Endothelial cell of umbilical vein (primary cell): ENCODE data around the gene TBC1D30. TPM values are rescaled to one million over a fixed set of nuclear protein-coding genes. Genes with fewer than 3 reads are reported as not detected.
A peak's percentile ranks its signal among the peaks of the same experiment; 100 is the strongest.

Source experiments
- BruUV-seq: library from RNA; stranded (reverse); fragments of 400-500 nt; replicated peaks from 2 replicates; lab custom pipeline; 2021; lab: Mats Ljungman, UMichigan
- CTCF ChIA-PET: fragments of 300-600, 350-600 bp; sonication (Branson Sonifier 250); formaldehyde crosslinking; loops from one replicate; lab custom pipeline; 2021; ENCODE audit warnings: antibody characterized with exemption, inconsistent platforms; lab: Charles Lee
- POLR2A ChIA-PET: fragments of 300-600, 350-600 bp; sonication (Branson Sonifier 250); formaldehyde crosslinking; loops from one replicate; lab custom pipeline; 2021; ENCODE audit warnings: antibody characterized with exemption, inconsistent platforms; lab: Charles Lee
- DNase-seq: peaks from one replicate; pipeline ENCODE4 v3.0.0-alpha.2; 2011; ENCODE audit warnings: low read depth, low spot score
- FAIRE-seq: peaks from 2 replicates; lab custom pipeline; 2011; peaks lifted over from hg19 to GRCh38; lab: Jason Lieb, UNC
- H2AFZ ChIP-seq: 2 replicates; pipeline ENCODE4 v1.6.0; 2012; ENCODE audit warnings: low read depth, low read length, control low read depth, inconsistent platforms
- H3K27ac ChIP-seq: 2 replicates; pipeline ENCODE4 v1.5.1; 2011; ENCODE audit warnings: low read depth, mild to moderate bottlenecking, control low read depth, low read length, moderate library complexity; ENCODE audit not compliant: insufficient read depth
- H3K27me3 ChIP-seq, 2 experiments: 2 replicates each; pipeline versions ENCODE4 v1.6.0 to v1.6.1; 2011; ENCODE audit warnings: low read length in 2 of 2, mixed read lengths in 1 of 2; ENCODE audit not compliant: control insufficient read depth in 2 of 2, insufficient read depth in 2 of 2
- H3K36me3 ChIP-seq, 2 experiments: 2 replicates in 1 of 2; 3 replicates in 1 of 2; pipeline ENCODE4 v1.5.1; 2011; ENCODE audit warnings: low read length in 2 of 2, mild to moderate bottlenecking in 1 of 2, moderate library complexity in 1 of 2; ENCODE audit not compliant: control insufficient read depth in 2 of 2, insufficient read depth in 2 of 2; ENCODE audit errors: extremely low read depth in 1 of 2
- H3K4me1 ChIP-seq: 3 replicates; pipeline ENCODE4 v1.5.1; 2011; ENCODE audit warnings: mild to moderate bottlenecking, low read length; ENCODE audit not compliant: control insufficient read depth, insufficient read depth; ENCODE audit errors: extremely low read depth
- H3K4me2 ChIP-seq: 2 replicates; pipeline ENCODE4 v1.6.1; 2011; ENCODE audit warnings: low read length, control low read depth, mixed read lengths; ENCODE audit not compliant: insufficient read depth
- H3K4me3 ChIP-seq, 3 experiments: fragments of 200-600 bp in 1 of 3; sonication (generic), shearing (Covaris generic) in 1 of 3; replicated peaks in 1 of 3; 2 replicates each; pipeline ENCODE4 v1.5.1; 2011 to 2016; ENCODE audit warnings: control low read depth in 3 of 3, low read length in 3 of 3, mild to moderate bottlenecking in 2 of 3, inconsistent platforms in 1 of 3, low read depth in 1 of 3, moderate library complexity in 1 of 3; ENCODE audit not compliant: insufficient read depth in 1 of 3
- H3K79me2 ChIP-seq: 2 replicates; pipeline ENCODE4 v1.6.0; 2012; ENCODE audit warnings: low read length, inconsistent platforms; ENCODE audit not compliant: control insufficient read depth, insufficient read depth
- H3K9ac ChIP-seq: replicated peaks from 2 replicates; pipeline ENCODE3; 2011; ENCODE audit warnings: low read length, control low read depth; ENCODE audit not compliant: insufficient read depth; ENCODE audit errors: extremely low read depth
- H3K9me1 ChIP-seq: replicated peaks from 3 replicates; pipeline ENCODE4 v1.6.0; 2011; ENCODE audit warnings: mild to moderate bottlenecking, low read length; ENCODE audit not compliant: control insufficient read depth, insufficient read depth; ENCODE audit errors: extremely low read depth
- H3K9me3 ChIP-seq: replicated peaks from 2 replicates; pipeline ENCODE4 v1.5.1; 2012; ENCODE audit warnings: low read length, inconsistent platforms; ENCODE audit not compliant: control insufficient read depth, insufficient read depth
- H4K20me1 ChIP-seq: replicated peaks from 2 replicates; pipeline ENCODE3; 2011; ENCODE audit warnings: mild to moderate bottlenecking, low read length; ENCODE audit not compliant: control insufficient read depth, insufficient read depth; ENCODE audit errors: extremely low read depth
- CTCF ChIP-seq, 2 donors: IDR thresholded peaks; 1 replicate in 1 of 2; 2 replicates in 1 of 2; pipeline ENCODE4 v1.5.1; 2011; ENCODE audit warnings: low read length in 2 of 2, mild to moderate bottlenecking in 2 of 2, moderate library complexity in 2 of 2, control low read depth in 1 of 2, inconsistent platforms in 1 of 2, low read depth in 1 of 2; ENCODE audit not compliant: insufficient read depth in 1 of 2; ENCODE audit errors: extremely low read depth in 1 of 2
- EZH2 ChIP-seq: IDR thresholded peaks from 2 replicates; pipeline ENCODE4 v1.6.1; 2012; ENCODE audit warnings: borderline replicate concordance, low read depth, mild to moderate bottlenecking, moderate library complexity, low read length, inconsistent platforms; ENCODE audit not compliant: severe bottlenecking
- FOS ChIP-seq: IDR thresholded peaks from 2 replicates; pipeline ENCODE4 v1.6.1; 2011; ENCODE audit warnings: mild to moderate bottlenecking, low read length, moderate library complexity, borderline replicate concordance; ENCODE audit not compliant: insufficient read depth
- GATA2 ChIP-seq: IDR thresholded peaks from 2 replicates; pipeline ENCODE4 v1.7.0; 2011; ENCODE audit warnings: low read depth, mild to moderate bottlenecking, moderate library complexity, mixed read lengths, low read length; ENCODE audit not compliant: insufficient read length, insufficient read depth
- JUN ChIP-seq: IDR thresholded peaks from 2 replicates; pipeline ENCODE4 v1.6.1; 2011; ENCODE audit warnings: borderline replicate concordance, low read depth; ENCODE audit not compliant: insufficient read length, insufficient read depth
- MYC ChIP-seq: IDR thresholded peaks from one replicate; pipeline ENCODE4 v1.6.1; 2011; ENCODE audit warnings: mild to moderate bottlenecking, low read depth, low read length
- POLR2A ChIP-seq: IDR thresholded peaks from 2 replicates; pipeline ENCODE4 v1.6.1; 2012; ENCODE audit warnings: low read depth, mild to moderate bottlenecking, control low read depth, low read length
- POLR2AphosphoS5 ChIP-seq: IDR thresholded peaks from 2 replicates; pipeline ENCODE4 v1.6.1; 2012; ENCODE audit warnings: low read depth, mild to moderate bottlenecking, control low read depth, low read length, moderate library complexity; ENCODE audit not compliant: insufficient read depth
- dilution Hi-C: fragments of 300-500 bp; cut with MboI; formaldehyde crosslinking; loops from one replicate; pipeline ENCODE4 v1.15.0; 2019; ENCODE audit warnings: low sequenced_read_pairs; ENCODE audit not compliant: extremely low pct_ligation_motif_present
- intact Hi-C: fragments of 100-400 bp; cut with micrococcal nuclease; formaldehyde crosslinking; loops from one replicate; pipeline ENCODE4 v1.10.0; 2022
- polyA plus RNA-seq, 4 experiments: library from polyadenylated mRNA; depleted of rRNA in 3 of 4; stranded (reverse) in 3 of 4; unstranded in 1 of 4; fragments of >200 nt; gene quantifications; 2 replicates each; pipeline versions ENCODE4 v1.2.1 to v1.2.3, GENCODE V29; 2011 to 2012; ENCODE audit warnings: missing spikeins in 1 of 4
- total RNA-seq: library from RNA; stranded (reverse); gene quantifications from 2 replicates; pipeline ENCODE4 v1.2.3, GENCODE V29; 2021
- TF ChIP-seq, protein P1 (sequence below): IDR thresholded peaks from 2 replicates; pipeline ENCODE4 v1.6.1; 2011; ENCODE audit not compliant: insufficient read depth, insufficient read length

The TBC1D30 gene
- total and polyA plus RNA-seq, 2 donors (not counting 3 experiments of a cell fraction or from before 2014, with no cell fraction given): 4.4 to 7.6 TPM

DNA sequence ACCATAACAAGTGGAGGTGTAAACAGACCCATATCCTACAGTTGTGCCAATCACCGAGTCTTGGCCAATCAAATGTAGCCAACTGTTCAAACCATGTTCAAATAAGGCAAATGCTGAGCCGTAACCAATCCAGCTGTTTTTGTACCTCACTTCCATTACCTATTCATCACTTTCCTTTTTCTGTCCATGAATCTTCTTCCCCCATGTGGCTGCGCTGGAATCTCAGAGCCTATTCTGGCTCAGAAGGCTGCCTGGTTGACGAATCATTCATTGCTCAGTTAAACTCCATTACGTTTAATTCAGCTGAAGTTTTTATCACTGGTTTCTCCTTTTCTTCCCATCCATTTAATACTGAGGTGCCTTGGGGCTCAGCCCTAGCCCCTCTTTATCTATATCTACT lies 71.1 kb downstream of the TBC1D30 start:
- Histone ChIP-seq H3K9ac (no peak overlapping the region), H3K4me2 (peak overlapping the region; percentile 59), H3K27ac (peak overlapping the region; percentile 56), H3K27me3 (no peaks in the 10 kb centered on the region), H3K4me1 (peaks cover 23% of the 10 kb centered on the region), H3K79me2 (no peaks in the 10 kb centered on the region), H3K36me3 (no peaks in the 10 kb centered on the region), H3K9me3 (no peaks in the 10 kb centered on the region), H4K20me1 (no peaks in the 10 kb centered on the region), H3K4me3 (no peak overlapping the region), H3K9me1 (no peaks in the 10 kb centered on the region), H2AFZ (peak overlapping the region; percentile 50)
- CTCF ChIA-PET: interaction anchor here (0.5 to 6.6 kb wide), 9 partner anchors 12 to 337 kb away, joined by 3 to 116 read pairs (median 5); partner anchors contain the start of gene WIF1
- intact Hi-C loops (loop anchor here (10.0 kb wide), 1 partner anchor 639 kb away; no protein-coding TSS in a partner anchor), dilution Hi-C loops (no loop called here)
- no peak for DNase-seq
- POLR2A ChIA-PET: no interaction called here
- FAIRE-seq: no peak
- TF ChIP-seq, protein P1, sequence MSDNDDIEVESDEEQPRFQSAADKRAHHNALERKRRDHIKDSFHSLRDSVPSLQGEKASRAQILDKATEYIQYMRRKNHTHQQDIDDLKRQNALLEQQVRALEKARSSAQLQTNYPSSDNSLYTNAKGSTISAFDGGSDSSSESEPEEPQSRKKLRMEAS: no peak
- no peak for TF ChIP-seq MYC
- TF ChIP-seq GATA2: no peak
- TF ChIP-seq JUN: no peak
- TF ChIP-seq POLR2AphosphoS5: no peak
- TF ChIP-seq EZH2: no peak
- no peak for TF ChIP-seq POLR2A
- no peak for TF ChIP-seq CTCF (IDR thresholded peaks at IDR 0.05; ENCODE audit: extremely low read depth in 1 of 2, insufficient read depth in 1 of 2, low read depth in 1 of 2, low read length in 2 of 2)
- no peak for TF ChIP-seq FOS
- BruUV-seq: TSS peak; percentile 89
